Measurements from ENCODE around the gene ATP10B.

The ATP10B gene

DNA sequence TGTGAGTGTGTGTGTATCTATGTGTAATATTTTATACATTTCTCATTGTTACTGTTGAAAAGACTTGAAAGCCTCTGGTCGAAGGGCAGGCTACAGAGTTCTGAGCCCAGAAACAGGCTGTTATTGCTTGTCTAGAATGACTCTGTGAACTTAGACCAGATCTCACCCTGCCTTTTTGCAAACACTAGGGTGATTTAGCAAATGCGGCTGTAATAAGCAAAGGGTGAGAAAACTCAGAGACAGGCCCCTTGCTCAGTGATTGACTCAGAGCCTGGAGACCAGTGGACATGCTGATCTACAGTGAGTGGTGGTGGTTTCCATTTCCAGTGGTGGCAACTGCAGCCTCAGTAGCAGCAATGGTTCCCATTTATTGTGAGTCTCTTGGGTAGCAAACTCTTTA is 183.7 kb downstream of the ATP10B start:
- H3K23ac ChIP-seq (ENCODE audit: low read length in 2 of 2) = no peak overlapping the region
- H3K27ac ChIP-seq (ENCODE audit: low read length, poor library complexity, severe bottlenecking) = no peak overlapping the region
- no peaks in the 10 kb centered on the region for H3K79me1 ChIP-seq (replicated peaks; ENCODE audit: low read length, poor library complexity, severe bottlenecking)
- no peak overlapping the region for H3K4me3 ChIP-seq (ENCODE audit: insufficient read depth in 1 of 2, low read depth in 1 of 2, low read length in 2 of 2)
- DNase-seq = no peak
- H2BK120ac ChIP-seq (ENCODE audit: low read depth, low read length) = no peak overlapping the region
- no peaks in the 10 kb centered on the region for H3K9me3 ChIP-seq (ENCODE audit: control insufficient read depth, low read length)
- H3K36me3 ChIP-seq (ENCODE audit: control insufficient read depth in 1 of 2, insufficient read depth in 2 of 2, low read depth in 1 of 2, low read length in 2 of 2) = no peaks in the 10 kb centered on the region
- H2BK12ac ChIP-seq (ENCODE audit: low read length in 2 of 2) = no peak overlapping the region
- no peak overlapping the region for H3K4ac ChIP-seq (ENCODE audit: low read depth in 1 of 2, low read length in 2 of 2)
- H2AFZ ChIP-seq (ENCODE audit: low read depth, low read length) = no peak overlapping the region
- H3K4me2 ChIP-seq (ENCODE audit: low read length, poor library complexity, severe bottlenecking) = no peak overlapping the region
- H4K91ac ChIP-seq (ENCODE audit: low read length) = no peak overlapping the region
- H3K27me3 ChIP-seq (ENCODE audit: control insufficient read depth in 1 of 2, insufficient read depth in 1 of 2, low read length in 2 of 2) = no peaks in the 10 kb centered on the region
- H2BK15ac ChIP-seq (ENCODE audit: low read depth, poor library complexity, severe bottlenecking) = no peak overlapping the region
- no peaks in the 10 kb centered on the region for H3K4me1 ChIP-seq (ENCODE audit: control insufficient read depth, insufficient read depth, low read depth, low read length)
- H3K9ac ChIP-seq (ENCODE audit: low read length) = no peak overlapping the region
- H4K8ac ChIP-seq (ENCODE audit: low read length) = no peak overlapping the region
- no peak overlapping the region for H2BK5ac ChIP-seq (ENCODE audit: low read depth, low read length, poor library complexity, severe bottlenecking)
- WGBS = 53% methylated on average over 2 of the region's 2 CpGs
- no peak overlapping the region for H3K14ac ChIP-seq (ENCODE audit: low read length in 2 of 2)
- H2AK5ac ChIP-seq (ENCODE audit: low read length, severe bottlenecking) = no peak overlapping the region
- H3K18ac ChIP-seq (ENCODE audit: low read depth in 1 of 2, low read length in 2 of 2) = no peak overlapping the region

DNA sequence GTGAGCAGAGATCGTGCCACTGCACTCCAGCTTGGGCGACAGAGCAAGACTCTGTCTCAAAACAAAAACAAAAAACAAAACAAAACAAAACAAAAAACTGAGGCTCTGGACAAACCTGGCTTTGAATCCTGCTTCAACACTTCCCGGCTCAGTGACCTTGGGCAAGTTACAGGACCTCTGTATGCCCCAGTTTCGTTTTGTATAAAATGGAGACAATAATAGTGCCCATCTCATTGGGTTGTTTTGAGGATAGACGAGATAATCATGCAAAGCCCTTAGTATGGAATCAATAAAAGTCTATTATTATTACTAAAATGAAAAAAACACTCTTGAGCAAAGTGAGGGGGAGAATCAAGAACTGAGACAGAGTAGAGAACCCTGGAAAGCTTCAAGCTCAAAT is 184.9 kb downstream of the ATP10B start:
- Histone ChIP-seq H3K18ac (ENCODE audit: low read depth in 1 of 2, low read length in 2 of 2) (no peak overlapping the region), H3K9ac (ENCODE audit: low read length) (no peak overlapping the region), H3K4ac (ENCODE audit: low read depth in 1 of 2, low read length in 2 of 2) (no peak overlapping the region), H2AFZ (ENCODE audit: low read depth, low read length) (no peak overlapping the region), H3K79me1 (replicated peaks; ENCODE audit: low read length, poor library complexity, severe bottlenecking) (no peaks in the 10 kb centered on the region), H3K9me3 (ENCODE audit: control insufficient read depth, low read length) (no peaks in the 10 kb centered on the region), H2AK5ac (ENCODE audit: low read length, severe bottlenecking) (no peak overlapping the region), H2BK15ac (ENCODE audit: low read depth, poor library complexity, severe bottlenecking) (no peak overlapping the region), H3K4me1 (ENCODE audit: control insufficient read depth, insufficient read depth, low read depth, low read length) (no peaks in the 10 kb centered on the region), H3K36me3 (ENCODE audit: control insufficient read depth in 1 of 2, insufficient read depth in 2 of 2, low read depth in 1 of 2, low read length in 2 of 2) (no peaks in the 10 kb centered on the region), H2BK120ac (ENCODE audit: low read depth, low read length) (no peak overlapping the region), H2BK5ac (ENCODE audit: low read depth, low read length, poor library complexity, severe bottlenecking) (no peak overlapping the region), H2BK12ac (ENCODE audit: low read length in 2 of 2) (no peak overlapping the region), H3K14ac (ENCODE audit: low read length in 2 of 2) (no peak overlapping the region), H3K4me2 (ENCODE audit: low read length, poor library complexity, severe bottlenecking) (no peak overlapping the region), H3K4me3 (ENCODE audit: insufficient read depth in 1 of 2, low read depth in 1 of 2, low read length in 2 of 2) (no peak overlapping the region), H3K27ac (ENCODE audit: low read length, poor library complexity, severe bottlenecking) (no peak overlapping the region), H3K27me3 (ENCODE audit: control insufficient read depth in 1 of 2, insufficient read depth in 1 of 2, low read length in 2 of 2) (no peaks in the 10 kb centered on the region), H4K91ac (ENCODE audit: low read length) (no peak overlapping the region), H4K8ac (ENCODE audit: low read length) (no peak overlapping the region), H3K23ac (ENCODE audit: low read length in 2 of 2) (no peak overlapping the region)
- whole genome bisulfite sequencing = 68% methylated on average over 4 of the region's 5 CpGs
- no peak for DNase-seq

DNA sequence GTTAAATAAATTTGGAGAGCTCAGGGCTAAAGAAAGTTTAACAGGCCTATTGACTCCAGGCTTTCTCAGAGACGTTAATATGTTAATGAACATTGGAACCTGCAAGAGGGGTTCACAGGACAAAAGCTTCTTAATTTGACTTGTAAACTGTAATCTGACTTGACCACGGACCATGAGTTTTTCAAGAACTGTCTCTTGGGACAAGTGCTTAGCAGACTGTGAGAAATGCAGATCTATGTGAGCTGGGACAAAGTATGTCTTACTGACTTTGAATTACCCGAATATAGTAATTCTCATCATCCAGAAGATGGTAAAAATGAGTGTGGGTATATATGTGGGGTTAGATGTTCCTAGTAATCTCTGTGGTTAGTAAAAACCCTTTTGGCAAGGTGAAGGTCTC is 186.6 kb downstream of the ATP10B start:
- H2BK5ac ChIP-seq (ENCODE audit: low read depth, low read length, poor library complexity, severe bottlenecking) = no peak overlapping the region
- H3K4me2 ChIP-seq (ENCODE audit: low read length, poor library complexity, severe bottlenecking) = no peak overlapping the region
- H3K36me3 ChIP-seq (ENCODE audit: control insufficient read depth in 1 of 2, insufficient read depth in 2 of 2, low read depth in 1 of 2, low read length in 2 of 2) = no peaks in the 10 kb centered on the region
- H3K27ac ChIP-seq (ENCODE audit: low read length, poor library complexity, severe bottlenecking) = no peak overlapping the region
- no peak overlapping the region for H3K4me3 ChIP-seq (ENCODE audit: insufficient read depth in 1 of 2, low read depth in 1 of 2, low read length in 2 of 2)
- H4K8ac ChIP-seq (ENCODE audit: low read length) = no peak overlapping the region
- no peak overlapping the region for H3K4ac ChIP-seq (ENCODE audit: low read depth in 1 of 2, low read length in 2 of 2)
- no peak overlapping the region for H2AFZ ChIP-seq (ENCODE audit: low read depth, low read length)
- H2BK15ac ChIP-seq (ENCODE audit: low read depth, poor library complexity, severe bottlenecking) = no peak overlapping the region
- H4K91ac ChIP-seq (ENCODE audit: low read length) = no peak overlapping the region
- WGBS = 21% methylated on average over 2 of the region's 3 CpGs
- no peaks in the 10 kb centered on the region for H3K79me1 ChIP-seq (replicated peaks; ENCODE audit: low read length, poor library complexity, severe bottlenecking)
- no peak overlapping the region for H3K23ac ChIP-seq (ENCODE audit: low read length in 2 of 2)
- H3K14ac ChIP-seq (ENCODE audit: low read length in 2 of 2) = no peak overlapping the region
- no peak overlapping the region for H2AK5ac ChIP-seq (ENCODE audit: low read length, severe bottlenecking)
- no peaks in the 10 kb centered on the region for H3K4me1 ChIP-seq (ENCODE audit: control insufficient read depth, insufficient read depth, low read depth, low read length)
- no peaks in the 10 kb centered on the region for H3K27me3 ChIP-seq (ENCODE audit: control insufficient read depth in 1 of 2, insufficient read depth in 1 of 2, low read length in 2 of 2)
- no peak overlapping the region for H2BK120ac ChIP-seq (ENCODE audit: low read depth, low read length)
- no peak overlapping the region for H2BK12ac ChIP-seq (ENCODE audit: low read length in 2 of 2)
- no peaks in the 10 kb centered on the region for H3K9me3 ChIP-seq (ENCODE audit: control insufficient read depth, low read length)
- no peak for DNase-seq
- no peak overlapping the region for H3K18ac ChIP-seq (ENCODE audit: low read depth in 1 of 2, low read length in 2 of 2)
- no peak overlapping the region for H3K9ac ChIP-seq (ENCODE audit: low read length)

DNA sequence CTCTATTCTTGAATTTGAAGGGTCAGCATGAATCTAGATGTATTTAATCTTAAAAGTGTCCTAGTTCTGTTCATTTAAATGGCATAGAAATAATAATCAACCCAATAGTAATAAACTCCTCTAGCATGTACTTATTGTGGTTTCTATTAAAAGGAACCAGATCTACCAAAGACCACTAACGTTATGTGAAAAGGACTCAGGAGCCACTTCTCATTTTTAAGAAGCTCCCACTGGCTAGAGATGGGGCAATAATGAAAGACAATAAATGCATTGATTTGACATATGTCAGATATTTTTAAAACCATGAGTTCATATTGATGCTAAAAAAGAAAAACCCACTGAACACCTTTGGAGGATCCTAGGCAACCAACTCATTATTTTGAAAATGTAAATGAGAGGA is 191.9 kb downstream of the ATP10B start:
- no peak overlapping the region for H4K8ac ChIP-seq (ENCODE audit: low read length)

More for the DNA sequence above, 191.9 kb downstream of the ATP10B start:
- Histone ChIP-seq H3K36me3 (ENCODE audit: control insufficient read depth in 1 of 2, insufficient read depth in 2 of 2, low read depth in 1 of 2, low read length in 2 of 2) (no peaks in the 10 kb centered on the region), H3K4me2 (ENCODE audit: low read length, poor library complexity, severe bottlenecking) (no peak overlapping the region), H3K23ac (ENCODE audit: low read length in 2 of 2) (no peak overlapping the region), H2AFZ (ENCODE audit: low read depth, low read length) (no peak overlapping the region), H3K9ac (ENCODE audit: low read length) (no peak overlapping the region), H2AK5ac (ENCODE audit: low read length, severe bottlenecking) (no peak overlapping the region), H3K79me1 (replicated peaks; ENCODE audit: low read length, poor library complexity, severe bottlenecking) (no peaks in the 10 kb centered on the region), H3K4ac (ENCODE audit: low read depth in 1 of 2, low read length in 2 of 2) (no peak overlapping the region), H2BK12ac (ENCODE audit: low read length in 2 of 2) (no peak overlapping the region), H3K18ac (ENCODE audit: low read depth in 1 of 2, low read length in 2 of 2) (no peak overlapping the region), H3K27ac (ENCODE audit: low read length, poor library complexity, severe bottlenecking) (no peak overlapping the region), H4K91ac (ENCODE audit: low read length) (no peak overlapping the region), H3K14ac (ENCODE audit: low read length in 2 of 2) (no peak overlapping the region), H2BK5ac (ENCODE audit: low read depth, low read length, poor library complexity, severe bottlenecking) (no peak overlapping the region), H2BK15ac (ENCODE audit: low read depth, poor library complexity, severe bottlenecking) (no peak overlapping the region), H3K9me3 (ENCODE audit: control insufficient read depth, low read length) (no peaks in the 10 kb centered on the region), H3K4me3 (ENCODE audit: insufficient read depth in 1 of 2, low read depth in 1 of 2, low read length in 2 of 2) (no peak overlapping the region), H2BK120ac (ENCODE audit: low read depth, low read length) (no peak overlapping the region), H3K27me3 (ENCODE audit: control insufficient read depth in 1 of 2, insufficient read depth in 1 of 2, low read length in 2 of 2) (no peaks in the 10 kb centered on the region), H3K4me1 (ENCODE audit: control insufficient read depth, insufficient read depth, low read depth, low read length) (no peaks in the 10 kb centered on the region)
- DNase-seq = no peak
- no CpG with 5 or more reads among the region's 1 CpG for WGBS

All from mesenchymal stem cell (in vitro differentiated cells and primary cell).